ENCODE data around the gene DOK3.

The DOK3 gene

DNA sequence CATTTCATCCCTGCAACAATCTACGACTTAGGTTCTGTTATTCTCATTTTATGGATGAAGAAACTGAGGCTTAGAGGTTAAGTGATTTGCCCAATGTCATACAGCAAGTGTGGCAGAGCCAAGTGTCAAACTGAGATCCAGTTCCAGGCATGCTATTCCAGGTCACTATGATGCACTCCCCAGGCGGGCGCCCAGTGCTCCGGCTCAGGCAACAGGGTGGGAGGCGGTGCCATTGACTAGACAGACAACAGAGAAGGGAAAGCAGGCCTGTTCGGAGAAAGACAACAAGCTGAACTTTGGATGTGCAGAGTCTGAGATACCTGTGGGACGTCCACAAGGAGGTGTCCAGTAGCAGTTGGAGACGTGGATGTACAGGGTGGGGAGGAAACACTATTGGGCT, 18.0 kb upstream of the DOK3 start:
- no peak for DNase-seq (ENCODE audit: low read depth)
- TF ChIP-seq, protein P1, sequence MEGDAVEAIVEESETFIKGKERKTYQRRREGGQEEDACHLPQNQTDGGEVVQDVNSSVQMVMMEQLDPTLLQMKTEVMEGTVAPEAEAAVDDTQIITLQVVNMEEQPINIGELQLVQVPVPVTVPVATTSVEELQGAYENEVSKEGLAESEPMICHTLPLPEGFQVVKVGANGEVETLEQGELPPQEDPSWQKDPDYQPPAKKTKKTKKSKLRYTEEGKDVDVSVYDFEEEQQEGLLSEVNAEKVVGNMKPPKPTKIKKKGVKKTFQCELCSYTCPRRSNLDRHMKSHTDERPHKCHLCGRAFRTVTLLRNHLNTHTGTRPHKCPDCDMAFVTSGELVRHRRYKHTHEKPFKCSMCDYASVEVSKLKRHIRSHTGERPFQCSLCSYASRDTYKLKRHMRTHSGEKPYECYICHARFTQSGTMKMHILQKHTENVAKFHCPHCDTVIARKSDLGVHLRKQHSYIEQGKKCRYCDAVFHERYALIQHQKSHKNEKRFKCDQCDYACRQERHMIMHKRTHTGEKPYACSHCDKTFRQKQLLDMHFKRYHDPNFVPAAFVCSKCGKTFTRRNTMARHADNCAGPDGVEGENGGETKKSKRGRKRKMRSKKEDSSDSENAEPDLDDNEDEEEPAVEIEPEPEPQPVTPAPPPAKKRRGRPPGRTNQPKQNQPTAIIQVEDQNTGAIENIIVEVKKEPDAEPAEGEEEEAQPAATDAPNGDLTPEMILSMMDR (conservative IDR thresholded peaks at IDR 0.05; ENCODE audit: low read depth, low read length): no peak
- no peak overlapping the region for H3K4me3 ChIP-seq (ENCODE audit: low read depth, low read length)

DNA sequence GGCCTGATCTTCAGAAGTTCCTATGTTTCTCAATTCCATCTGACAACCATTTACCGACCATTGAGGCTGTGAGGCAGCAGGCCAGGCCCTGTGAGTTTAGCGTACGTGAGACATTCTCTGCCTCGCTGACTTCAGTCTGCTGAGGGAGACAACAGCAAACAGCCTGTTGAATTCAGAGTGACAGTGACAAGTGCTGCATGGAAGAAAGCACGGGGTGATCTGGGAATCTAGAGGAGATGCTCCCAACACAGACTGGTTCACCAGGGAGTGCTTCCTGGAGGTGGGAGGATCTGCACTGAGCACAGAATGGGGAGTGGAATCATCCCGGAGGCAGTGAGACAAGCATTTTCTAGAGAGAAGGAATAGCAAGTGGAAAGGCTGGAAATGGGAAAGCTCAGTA, 17.2 kb upstream of the DOK3 start:
- no peak for DNase-seq (ENCODE audit: low read depth)
- TF ChIP-seq, protein P1 (conservative IDR thresholded peaks at IDR 0.05; ENCODE audit: low read depth, low read length): no peak
- H3K4me3 ChIP-seq (ENCODE audit: low read depth, low read length): no peak overlapping the region

DNA sequence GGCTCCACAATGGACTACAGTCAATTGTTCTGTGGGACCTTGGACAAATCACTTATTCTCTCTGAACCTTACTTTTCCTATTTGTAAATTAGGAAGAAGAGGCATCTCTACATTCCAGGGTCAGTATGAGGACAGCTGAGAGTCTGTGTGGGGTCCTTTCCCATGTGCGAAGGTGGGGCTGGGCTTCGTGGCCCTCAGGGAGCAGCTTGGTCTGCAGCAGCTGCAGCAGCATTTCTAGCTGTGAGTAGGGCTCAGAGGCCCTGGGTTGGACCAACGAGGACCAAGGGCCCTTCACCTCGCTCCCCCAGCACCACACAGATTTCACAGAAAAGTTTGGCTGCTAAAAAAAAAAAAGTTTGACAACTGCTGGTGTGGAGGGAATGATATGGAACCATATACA, 16.6 kb upstream of the DOK3 start:
- DNase-seq (ENCODE audit: low read depth): no peak
- TF ChIP-seq, protein P1 (conservative IDR thresholded peaks at IDR 0.05; ENCODE audit: low read depth, low read length): no peak
- H3K4me3 ChIP-seq (ENCODE audit: low read depth, low read length): no peak overlapping the region

DNA sequence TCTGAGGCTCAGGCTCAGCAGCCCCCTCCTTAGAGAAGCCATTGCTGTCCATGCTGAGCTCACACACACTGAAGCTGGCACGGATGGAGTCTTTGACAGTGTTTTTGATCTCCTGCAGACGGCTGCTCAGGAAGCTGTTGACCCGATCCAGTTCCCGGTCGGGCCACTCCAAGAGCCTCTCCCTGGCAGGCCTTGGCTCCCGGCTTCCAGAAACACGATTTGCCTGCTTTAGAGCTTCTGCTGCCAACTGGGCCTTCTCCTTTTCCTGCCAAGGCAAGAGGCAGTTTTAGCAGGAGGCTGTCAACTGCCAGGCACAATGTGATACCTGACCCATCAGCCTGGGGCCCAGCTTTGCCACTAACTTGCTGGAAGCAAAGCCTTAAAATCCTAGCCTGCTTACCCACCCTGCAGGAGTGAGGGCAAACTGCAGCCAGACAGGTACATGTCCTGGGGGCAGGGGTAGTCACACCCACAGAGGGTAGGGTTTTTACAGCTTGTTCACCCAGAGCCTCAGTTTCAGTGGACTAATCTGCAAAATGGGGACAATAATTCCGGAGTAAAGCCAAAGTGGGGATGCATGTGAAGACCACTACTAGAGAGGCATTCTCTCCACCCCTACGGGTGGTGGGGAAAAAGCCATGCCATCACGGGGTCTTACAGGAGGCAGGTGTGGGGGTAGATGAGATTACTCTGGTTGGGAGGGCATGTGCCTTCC, 15.5 kb upstream of the DOK3 start:
- DNase-seq (ENCODE audit: low read depth): no peak
- no peak overlapping the region for H3K4me3 ChIP-seq (ENCODE audit: low read depth, low read length)
- TF ChIP-seq, protein P1 (conservative IDR thresholded peaks at IDR 0.05; ENCODE audit: low read depth, low read length): no peak

DNA sequence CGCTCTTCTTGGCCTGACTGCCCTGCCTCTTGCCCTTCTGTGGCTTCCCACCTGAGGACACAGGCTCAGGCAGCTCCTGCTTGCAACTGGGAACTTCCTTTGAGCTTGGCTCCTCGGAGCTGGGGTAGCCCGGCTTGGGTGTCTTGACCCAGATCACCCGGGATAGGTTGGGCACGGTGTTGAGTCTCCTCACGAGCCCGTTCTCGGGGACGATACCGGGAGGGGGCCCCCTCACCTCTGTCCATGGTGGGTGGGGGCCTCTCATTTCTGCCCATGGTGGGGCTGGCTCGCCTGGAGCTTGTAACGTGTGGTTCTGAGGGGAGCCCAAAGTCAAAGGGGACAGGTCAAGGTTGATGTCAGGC, 14.9 kb upstream of the DOK3 start:
- no peak for DNase-seq (ENCODE audit: low read depth)
- TF ChIP-seq, protein P1 (conservative IDR thresholded peaks at IDR 0.05; ENCODE audit: low read depth, low read length): no peak
- H3K4me3 ChIP-seq (ENCODE audit: low read depth, low read length): no peak overlapping the region

DNA sequence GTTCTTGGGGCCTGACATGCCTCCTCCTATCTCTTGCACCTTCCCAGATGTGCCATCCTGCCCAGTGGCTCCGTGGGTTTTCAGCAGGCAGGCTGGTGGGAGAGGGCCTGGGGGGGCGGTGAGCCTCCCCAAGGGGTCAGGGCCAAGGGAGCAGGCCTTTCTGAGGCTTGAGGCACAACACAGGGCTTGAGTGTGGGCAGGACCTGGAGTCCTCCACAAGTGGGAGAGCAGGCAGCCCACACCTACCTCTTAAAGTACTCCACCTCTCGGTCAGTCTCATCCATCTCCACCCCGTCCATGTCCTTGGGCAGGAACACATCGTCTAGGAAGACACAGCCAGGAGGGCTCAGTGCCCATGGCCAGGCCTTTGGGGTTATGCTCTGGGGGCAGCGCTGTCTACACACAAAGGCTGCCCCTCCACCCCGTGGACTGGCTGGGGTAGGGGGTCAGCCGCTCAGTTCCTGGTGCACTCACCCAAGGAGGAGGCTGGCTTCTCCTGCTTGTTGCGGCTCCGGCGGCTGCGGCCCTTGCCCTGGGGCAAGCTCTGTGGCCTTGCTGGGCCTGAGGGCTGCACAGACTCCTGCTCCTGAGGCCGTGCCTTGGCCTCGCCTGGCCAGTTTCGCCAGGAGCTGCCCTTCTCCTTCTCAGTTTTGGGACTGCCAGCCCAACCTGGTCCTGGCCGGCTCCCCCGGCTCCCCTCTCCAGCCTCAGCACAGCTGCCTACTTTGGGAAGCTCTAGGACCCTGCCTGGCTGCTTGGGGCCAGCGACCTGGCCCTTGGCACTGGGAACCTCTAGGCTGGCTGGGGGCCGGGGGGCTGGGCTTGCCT, 14.3 kb upstream of the DOK3 start:
- TF ChIP-seq, protein P1 (conservative IDR thresholded peaks at IDR 0.05; ENCODE audit: low read depth, low read length): no peak
- DNase-seq (ENCODE audit: low read depth): no peak
- H3K4me3 ChIP-seq (ENCODE audit: low read depth, low read length): no peak overlapping the region

All from choroid plexus epithelial cell (primary cell).